IMR-90 (cell line): ENCODE data around the gene SCAMP1.

ENCODE experiments used
- ELK1 ChIP-seq: fragments of 150-350 bp; IDR thresholded peaks from 2 replicates; pipeline ENCODE4 v1.6.1; 2016; ENCODE audit warnings: low read depth, mild to moderate bottlenecking, low read length, moderate library complexity, borderline replicate concordance
- MXI1 ChIP-seq: IDR thresholded peaks from 2 replicates; pipeline ENCODE4 v1.6.1; 2012; ENCODE audit warnings: low read depth, mild to moderate bottlenecking, low read length, moderate library complexity, borderline replicate concordance
- POLR2A ChIP-seq: IDR thresholded peaks from 2 replicates; pipeline ENCODE4 v1.6.1; 2012; ENCODE audit warnings: mild to moderate bottlenecking, low read depth, low read length
- RCOR1 ChIP-seq: IDR thresholded peaks from 2 replicates; pipeline ENCODE4 v1.6.1; 2012; ENCODE audit warnings: mild to moderate bottlenecking, low read length, improper control_type of control experiment; ENCODE audit not compliant: insufficient replicate concordance
- RFX5 ChIP-seq: IDR thresholded peaks from 2 replicates; pipeline ENCODE4 v1.8.0; 2012; ENCODE audit warnings: low read depth, mild to moderate bottlenecking, low read length, moderate library complexity
- SMC3 ChIP-seq: fragments of 150-350 bp; IDR thresholded peaks from 2 replicates; pipeline ENCODE4 v1.6.1; 2016; ENCODE audit warnings: low read depth, mild to moderate bottlenecking, antibody characterized with exemption, low read length, moderate library complexity
- TF ChIP-seq, protein P1 (sequence below): conservative IDR thresholded peaks from 2 replicates; pipeline ENCODE4 v1.5.1; 2012; ENCODE audit warnings: mild to moderate bottlenecking, low read depth, low read length, improper control_type of control experiment

GRCh38 chr5:78475370-78475769 lies 115.0 kb downstream of the SCAMP1 start:
- TF ChIP-seq MXI1 (no peak), RFX5 (no peak), POLR2A (no peak), RCOR1 (no peak), ELK1 (no peak), SMC3 (no peak)
- TF ChIP-seq, protein P1, sequence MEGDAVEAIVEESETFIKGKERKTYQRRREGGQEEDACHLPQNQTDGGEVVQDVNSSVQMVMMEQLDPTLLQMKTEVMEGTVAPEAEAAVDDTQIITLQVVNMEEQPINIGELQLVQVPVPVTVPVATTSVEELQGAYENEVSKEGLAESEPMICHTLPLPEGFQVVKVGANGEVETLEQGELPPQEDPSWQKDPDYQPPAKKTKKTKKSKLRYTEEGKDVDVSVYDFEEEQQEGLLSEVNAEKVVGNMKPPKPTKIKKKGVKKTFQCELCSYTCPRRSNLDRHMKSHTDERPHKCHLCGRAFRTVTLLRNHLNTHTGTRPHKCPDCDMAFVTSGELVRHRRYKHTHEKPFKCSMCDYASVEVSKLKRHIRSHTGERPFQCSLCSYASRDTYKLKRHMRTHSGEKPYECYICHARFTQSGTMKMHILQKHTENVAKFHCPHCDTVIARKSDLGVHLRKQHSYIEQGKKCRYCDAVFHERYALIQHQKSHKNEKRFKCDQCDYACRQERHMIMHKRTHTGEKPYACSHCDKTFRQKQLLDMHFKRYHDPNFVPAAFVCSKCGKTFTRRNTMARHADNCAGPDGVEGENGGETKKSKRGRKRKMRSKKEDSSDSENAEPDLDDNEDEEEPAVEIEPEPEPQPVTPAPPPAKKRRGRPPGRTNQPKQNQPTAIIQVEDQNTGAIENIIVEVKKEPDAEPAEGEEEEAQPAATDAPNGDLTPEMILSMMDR = no peak
